SH-SY5Y (cell line): ENCODE data around the gene PHB1.

Experiments used
- GATA2 ChIP-seq: IDR thresholded peaks from 2 replicates; pipeline ENCODE4 v1.6.1; 2011; ENCODE audit warnings: mild to moderate bottlenecking, low read depth, low read length
- GATA3 ChIP-seq: IDR thresholded peaks from 2 replicates; pipeline ENCODE4 v1.6.1; 2011; ENCODE audit warnings: low read depth, mild to moderate bottlenecking, low read length, moderate library complexity

- TF ChIP-seq GATA3 (no peak), GATA2 (no peak)
These were observed 45.6 kb downstream of the PHB1 start for GRCh38 chr17:49369089-49369488.
